ENCODE data around the gene CNTN5. TPM values are rescaled to one million over a fixed set of nuclear protein-coding genes. Genes with fewer than 3 reads are reported as not detected.
A peak's percentile ranks its signal among the peaks of the same experiment; 100 is the strongest.

The CNTN5 gene
- total RNA-seq = not detected in 2 replicates

GRCh38 chr11:99020352-99021225 is at the start of gene CNTN5:
TSS of gene CNTN5 (plus strand) at chr11:99020949.
- Mint-ChIP-seq H3K27ac (no peak within 1 kb of the TSS), H3K27me3 (ENCODE audit: low read depth) (peaks cover 20% of the 10 kb centered on the region), H3K36me3 (ENCODE audit: low read depth) (no peaks in the 10 kb centered on the region), H3K4me3 (ENCODE audit: low read depth) (peak within 1 kb of the TSS; percentile 57), H3K9me3 (no peaks in the 10 kb centered on the region), H3K4me1 (ENCODE audit: low read depth) (peaks cover 4% of the 10 kb centered on the region)
- DNase-seq (ENCODE audit: low spot score) = no peak
- intact Hi-C loops (cut with micrococcal nuclease) = no loop called here

GRCh38 chr11:98979205-98979604 is 41.5 kb upstream of the CNTN5 start:
- Mint-ChIP-seq H3K36me3 (ENCODE audit: low read depth) (no peaks in the 10 kb centered on the region), H3K4me1 (ENCODE audit: low read depth) (no peaks in the 10 kb centered on the region), H3K27me3 (ENCODE audit: low read depth) (no peaks in the 10 kb centered on the region), H3K27ac (no peak overlapping the region), H3K9me3 (peaks cover 36% of the 10 kb centered on the region), H3K4me3 (ENCODE audit: low read depth) (no peak overlapping the region)
- DNase-seq (ENCODE audit: low spot score) = no peak
- intact Hi-C loops (cut with micrococcal nuclease) = no loop called here

- H3K4me1 Mint-ChIP-seq (ENCODE audit: low read depth) = peaks cover 4% of the 10 kb centered on the region
- peaks cover 14% of the 10 kb centered on the region for H3K27me3 Mint-ChIP-seq (ENCODE audit: low read depth)
- no peak for DNase-seq (ENCODE audit: low spot score)
- H3K4me3 Mint-ChIP-seq (ENCODE audit: low read depth) = no peak overlapping the region
- H3K36me3 Mint-ChIP-seq (ENCODE audit: low read depth) = no peaks in the 10 kb centered on the region
- H3K9me3 Mint-ChIP-seq = no peaks in the 10 kb centered on the region
- H3K27ac Mint-ChIP-seq = no peak overlapping the region
- intact Hi-C loops (cut with micrococcal nuclease) = no loop called here
Measured at GRCh38 chr11:99015634-99016454, 4.9 kb upstream of the CNTN5 start.

- no peak for DNase-seq (ENCODE audit: low spot score)
- H3K27ac Mint-ChIP-seq = no peak overlapping the region
- H3K4me1 Mint-ChIP-seq (ENCODE audit: low read depth) = peaks cover 4% of the 10 kb centered on the region
- no peak overlapping the region for H3K4me3 Mint-ChIP-seq (ENCODE audit: low read depth)
- no peaks in the 10 kb centered on the region for H3K36me3 Mint-ChIP-seq (ENCODE audit: low read depth)
- peaks cover 20% of the 10 kb centered on the region for H3K27me3 Mint-ChIP-seq (ENCODE audit: low read depth)
- no peaks in the 10 kb centered on the region for H3K9me3 Mint-ChIP-seq
- intact Hi-C loops (cut with micrococcal nuclease) = no loop called here
Measured at GRCh38 chr11:99019696-99020095, 1.1 kb upstream of the CNTN5 start.

- DNase-seq (ENCODE audit: low spot score) = no peak
- Mint-ChIP-seq H3K4me3 (ENCODE audit: low read depth) (no peak overlapping the region), H3K36me3 (ENCODE audit: low read depth) (no peaks in the 10 kb centered on the region), H3K27me3 (ENCODE audit: low read depth) (no peaks in the 10 kb centered on the region), H3K27ac (no peak overlapping the region), H3K4me1 (ENCODE audit: low read depth) (no peaks in the 10 kb centered on the region), H3K9me3 (peaks cover 8% of the 10 kb centered on the region)
- intact Hi-C loops (cut with micrococcal nuclease) = no loop called here
Measured at GRCh38 chr11:99037057-99037456, 16.3 kb downstream of the CNTN5 start.

- H3K27me3 Mint-ChIP-seq (ENCODE audit: low read depth) = no peaks in the 10 kb centered on the region
- no peaks in the 10 kb centered on the region for H3K9me3 Mint-ChIP-seq
- no peak for DNase-seq (ENCODE audit: low spot score)
- no peak overlapping the region for H3K4me3 Mint-ChIP-seq (ENCODE audit: low read depth)
- H3K27ac Mint-ChIP-seq = no peak overlapping the region
- H3K36me3 Mint-ChIP-seq (ENCODE audit: low read depth) = no peaks in the 10 kb centered on the region
- H3K4me1 Mint-ChIP-seq (ENCODE audit: low read depth) = no peaks in the 10 kb centered on the region
- intact Hi-C loops (cut with micrococcal nuclease) = no loop called here
Measured at GRCh38 chr11:99063331-99063730, 42.6 kb downstream of the CNTN5 start.

GRCh38 chr11:99065121-99065520 is 44.4 kb downstream of the CNTN5 start:
- H3K4me1 Mint-ChIP-seq (ENCODE audit: low read depth) = peaks cover 3% of the 10 kb centered on the region
- H3K4me3 Mint-ChIP-seq (ENCODE audit: low read depth) = no peak overlapping the region
- no peaks in the 10 kb centered on the region for H3K9me3 Mint-ChIP-seq
- intact Hi-C loops (cut with micrococcal nuclease) = no loop called here
- DNase-seq (ENCODE audit: low spot score) = no peak
- H3K27ac Mint-ChIP-seq = no peak overlapping the region
- H3K36me3 Mint-ChIP-seq (ENCODE audit: low read depth) = no peaks in the 10 kb centered on the region
- H3K27me3 Mint-ChIP-seq (ENCODE audit: low read depth) = no peaks in the 10 kb centered on the region

- no peak for DNase-seq (ENCODE audit: low spot score)
- intact Hi-C loops (cut with micrococcal nuclease) = no loop called here
- Mint-ChIP-seq H3K4me3 (ENCODE audit: low read depth) (no peak overlapping the region), H3K4me1 (ENCODE audit: low read depth) (peaks cover 4% of the 10 kb centered on the region), H3K27me3 (ENCODE audit: low read depth) (no peaks in the 10 kb centered on the region), H3K27ac (no peak overlapping the region), H3K9me3 (no peaks in the 10 kb centered on the region), H3K36me3 (ENCODE audit: low read depth) (no peaks in the 10 kb centered on the region)
Measured at GRCh38 chr11:99066618-99067317, 46.0 kb downstream of the CNTN5 start.

GRCh38 chr11:99068832-99069231 is 48.1 kb downstream of the CNTN5 start:
- Mint-ChIP-seq H3K9me3 (no peaks in the 10 kb centered on the region), H3K27ac (no peak overlapping the region), H3K27me3 (ENCODE audit: low read depth) (no peaks in the 10 kb centered on the region), H3K4me1 (ENCODE audit: low read depth) (peaks cover 4% of the 10 kb centered on the region), H3K4me3 (ENCODE audit: low read depth) (no peak overlapping the region), H3K36me3 (ENCODE audit: low read depth) (no peaks in the 10 kb centered on the region)
- intact Hi-C loops (cut with micrococcal nuclease) = no loop called here
- no peak for DNase-seq (ENCODE audit: low spot score)

GRCh38 chr11:99069856-99070444 is 49.2 kb downstream of the CNTN5 start:
- Mint-ChIP-seq H3K4me3 (ENCODE audit: low read depth) (peak overlapping the region; percentile 67), H3K9me3 (no peaks in the 10 kb centered on the region), H3K27ac (no peak overlapping the region), H3K27me3 (ENCODE audit: low read depth) (no peaks in the 10 kb centered on the region), H3K36me3 (ENCODE audit: low read depth) (no peaks in the 10 kb centered on the region), H3K4me1 (ENCODE audit: low read depth) (peaks cover 4% of the 10 kb centered on the region)
- intact Hi-C loops (cut with micrococcal nuclease) = no loop called here
- no peak for DNase-seq (ENCODE audit: low spot score)

GRCh38 chr11:99079576-99079975 is 58.8 kb downstream of the CNTN5 start:
- Mint-ChIP-seq H3K27me3 (ENCODE audit: low read depth) (no peaks in the 10 kb centered on the region), H3K9me3 (peaks cover 4% of the 10 kb centered on the region), H3K27ac (no peak overlapping the region), H3K4me1 (ENCODE audit: low read depth) (no peaks in the 10 kb centered on the region), H3K4me3 (ENCODE audit: low read depth) (no peak overlapping the region), H3K36me3 (ENCODE audit: low read depth) (no peaks in the 10 kb centered on the region)
- intact Hi-C loops (cut with micrococcal nuclease) = no loop called here
- DNase-seq (ENCODE audit: low spot score) = no peak

- intact Hi-C loops (cut with micrococcal nuclease) = no loop called here
- H3K4me3 Mint-ChIP-seq (ENCODE audit: low read depth) = no peak overlapping the region
- no peak for DNase-seq (ENCODE audit: low spot score)
- H3K9me3 Mint-ChIP-seq = peaks cover 4% of the 10 kb centered on the region
- H3K27me3 Mint-ChIP-seq (ENCODE audit: low read depth) = no peaks in the 10 kb centered on the region
- H3K36me3 Mint-ChIP-seq (ENCODE audit: low read depth) = no peaks in the 10 kb centered on the region
- no peak overlapping the region for H3K27ac Mint-ChIP-seq
- H3K4me1 Mint-ChIP-seq (ENCODE audit: low read depth) = no peaks in the 10 kb centered on the region
Measured at GRCh38 chr11:99080154-99080553, 59.4 kb downstream of the CNTN5 start.
